Measurements from ENCODE around the gene RAC3.

- TF ChIP-seq EZH2phosphoT487 (IDR thresholded peaks at IDR 0.05; ENCODE audit: insufficient read depth, low read depth) (no peak), EZH2 (IDR thresholded peaks at IDR 0.05; ENCODE audit: insufficient read depth, poor library complexity, severe bottlenecking) (no peak)
These were observed 792 bp upstream of the RAC3 start for GRCh38 chr17:82030470-82031302.

All from GM23248 (cell line).